ENCODE measurements around the gene TMEM143. TPM values are rescaled to one million over a fixed set of nuclear protein-coding genes. Genes with fewer than 3 reads are reported as not detected.

Gene TMEM143
- total RNA-seq, 2 donors from 2014 or later, result 14.5 to 16.1 TPM

DNA sequence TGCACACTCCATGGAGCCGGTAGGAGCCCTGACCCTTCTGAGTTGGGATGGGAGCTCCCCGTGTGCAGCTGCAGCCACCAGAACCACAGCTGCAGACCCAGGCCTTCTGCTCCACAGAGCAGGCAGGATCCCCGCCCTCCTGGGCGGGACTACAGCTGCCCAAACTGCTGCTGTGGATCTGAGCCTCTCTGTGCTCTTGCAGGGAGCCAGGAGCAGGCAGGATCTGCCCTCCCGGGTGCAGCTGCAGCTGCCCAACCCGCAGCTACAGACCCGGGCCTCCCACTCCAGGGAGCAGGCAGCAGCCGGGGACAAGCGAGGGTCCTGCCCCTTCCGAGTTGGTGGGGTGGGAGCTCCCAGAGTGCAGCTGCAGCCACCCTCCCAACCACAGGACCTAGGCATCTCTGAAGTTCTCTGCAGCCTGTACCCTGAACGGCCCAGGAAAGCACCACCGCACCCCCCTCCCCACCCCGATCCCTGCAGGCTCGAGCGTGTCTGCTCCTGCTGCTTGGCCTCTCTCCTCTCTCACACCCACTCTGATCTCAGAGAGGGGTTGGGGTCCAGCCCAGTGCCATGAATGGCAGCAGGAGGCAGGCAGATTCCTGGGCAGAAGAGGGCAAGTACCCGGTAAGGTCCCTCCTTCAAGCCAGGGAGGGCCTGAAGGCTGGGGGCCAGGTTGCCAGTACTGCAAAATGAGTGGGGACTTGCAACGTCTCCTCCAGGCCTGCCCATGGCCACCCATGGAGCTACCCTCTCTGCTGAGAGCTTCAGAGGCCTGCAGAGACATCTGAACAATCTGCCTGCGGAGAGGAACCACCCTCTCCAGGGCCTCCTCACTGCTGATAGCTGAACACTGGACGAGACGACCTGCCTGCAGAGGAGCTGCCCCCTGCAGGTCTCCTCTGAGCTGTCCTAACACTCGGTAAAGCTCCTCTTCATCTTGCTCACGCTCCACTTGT lies 54.8 kb downstream of the TMEM143 start:
- 40 to 71% methylated on average over 3 to 21 of the region's 22 CpGs for WGBS, 2 donors
- intact Hi-C loops (cut with DNase I), result no loop called here
- no peaks in the 10 kb centered on the region for H3K4me1 ChIP-seq
- TF ChIP-seq POLR2A (IDR thresholded peaks at IDR 0.05), result no peak
- TF ChIP-seq, protein P1, sequence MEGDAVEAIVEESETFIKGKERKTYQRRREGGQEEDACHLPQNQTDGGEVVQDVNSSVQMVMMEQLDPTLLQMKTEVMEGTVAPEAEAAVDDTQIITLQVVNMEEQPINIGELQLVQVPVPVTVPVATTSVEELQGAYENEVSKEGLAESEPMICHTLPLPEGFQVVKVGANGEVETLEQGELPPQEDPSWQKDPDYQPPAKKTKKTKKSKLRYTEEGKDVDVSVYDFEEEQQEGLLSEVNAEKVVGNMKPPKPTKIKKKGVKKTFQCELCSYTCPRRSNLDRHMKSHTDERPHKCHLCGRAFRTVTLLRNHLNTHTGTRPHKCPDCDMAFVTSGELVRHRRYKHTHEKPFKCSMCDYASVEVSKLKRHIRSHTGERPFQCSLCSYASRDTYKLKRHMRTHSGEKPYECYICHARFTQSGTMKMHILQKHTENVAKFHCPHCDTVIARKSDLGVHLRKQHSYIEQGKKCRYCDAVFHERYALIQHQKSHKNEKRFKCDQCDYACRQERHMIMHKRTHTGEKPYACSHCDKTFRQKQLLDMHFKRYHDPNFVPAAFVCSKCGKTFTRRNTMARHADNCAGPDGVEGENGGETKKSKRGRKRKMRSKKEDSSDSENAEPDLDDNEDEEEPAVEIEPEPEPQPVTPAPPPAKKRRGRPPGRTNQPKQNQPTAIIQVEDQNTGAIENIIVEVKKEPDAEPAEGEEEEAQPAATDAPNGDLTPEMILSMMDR (IDR thresholded peaks at IDR 0.05), result no peak
- no peaks in the 10 kb centered on the region for H3K9me3 ChIP-seq
- no peak overlapping the region for H3K4me3 ChIP-seq
- H3K27ac ChIP-seq, result no peak overlapping the region
- H3K27me3 ChIP-seq, result no peaks in the 10 kb centered on the region
- no peaks in the 10 kb centered on the region for H3K36me3 ChIP-seq (replicated peaks in 1 of 2; ENCODE audit: insufficient read depth in 1 of 2, low read depth in 2 of 2)
- DNase-seq, result no peak
- no peak for ATAC-seq

DNA sequence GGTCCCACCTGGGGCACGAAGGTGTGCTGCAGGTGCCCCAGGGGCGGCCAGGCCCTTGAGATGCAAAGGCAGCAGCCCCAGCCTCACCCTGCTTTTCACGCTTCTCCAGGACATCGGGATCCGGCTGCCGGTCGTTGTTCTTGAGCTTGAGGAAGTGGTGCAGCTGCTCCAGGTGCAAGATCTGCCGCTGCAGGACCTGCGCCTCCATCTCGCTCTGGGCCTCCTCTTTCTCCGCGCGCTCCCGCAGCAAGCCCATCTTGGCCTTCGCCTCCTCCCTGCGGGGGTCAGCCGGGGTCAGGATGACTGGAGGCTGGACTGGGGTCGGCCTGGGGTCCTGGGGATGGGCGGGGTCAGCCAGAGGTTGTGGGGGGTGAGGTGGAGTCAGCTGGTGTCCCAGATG lies 59.9 kb downstream of the TMEM143 start:
- intact Hi-C loops (cut with DNase I), result no loop called here
- WGBS, 2 donors, result 77 to 81% methylated on average over 10 to 19 of the region's 19 CpGs
- Histone ChIP-seq H3K27ac (no peak overlapping the region), H3K36me3 (replicated peaks in 1 of 2; ENCODE audit: insufficient read depth in 1 of 2, low read depth in 2 of 2) (no peaks in the 10 kb centered on the region), H3K9me3 (no peaks in the 10 kb centered on the region), H3K4me1 (no peaks in the 10 kb centered on the region), H3K4me3 (no peak overlapping the region), H3K27me3 (no peaks in the 10 kb centered on the region)
- DNase-seq (no peak), ATAC-seq (no peak)
- TF ChIP-seq, protein P1 (IDR thresholded peaks at IDR 0.05), result no peak
- no peak for TF ChIP-seq POLR2A (IDR thresholded peaks at IDR 0.05)

DNA sequence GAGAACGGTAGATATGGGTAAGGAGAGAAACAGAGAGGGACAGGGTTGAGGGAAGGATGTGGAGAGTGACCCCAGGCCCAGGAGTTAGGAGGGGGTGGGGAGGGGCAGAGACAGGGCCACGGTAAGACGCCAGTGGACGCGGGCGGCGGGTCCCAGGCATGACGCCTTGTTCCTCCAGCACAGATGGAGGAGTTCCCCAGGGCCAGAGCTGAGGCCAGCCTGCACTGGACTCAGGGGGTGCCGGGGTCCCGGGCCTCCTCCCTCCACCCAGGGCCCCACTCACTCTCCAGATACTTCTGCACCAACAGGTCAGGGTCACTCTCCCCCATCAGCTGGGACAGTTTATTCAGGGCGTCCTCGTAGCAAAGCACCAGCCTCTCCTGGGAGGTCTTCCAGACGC lies 60.4 kb downstream of the TMEM143 start:
- Histone ChIP-seq H3K9me3 (no peaks in the 10 kb centered on the region), H3K4me3 (no peak overlapping the region), H3K27ac (no peak overlapping the region), H3K36me3 (replicated peaks in 1 of 2; ENCODE audit: insufficient read depth in 1 of 2, low read depth in 2 of 2) (no peaks in the 10 kb centered on the region), H3K4me1 (no peaks in the 10 kb centered on the region), H3K27me3 (no peaks in the 10 kb centered on the region)
- TF ChIP-seq, protein P1 (IDR thresholded peaks at IDR 0.05), result no peak
- no peak for TF ChIP-seq POLR2A (IDR thresholded peaks at IDR 0.05)
- ATAC-seq (no peak), DNase-seq (no peak)
- intact Hi-C loops (cut with DNase I), result no loop called here
- WGBS, 2 donors, result 75 to 77% methylated on average over 8 to 11 of the region's 13 CpGs

DNA sequence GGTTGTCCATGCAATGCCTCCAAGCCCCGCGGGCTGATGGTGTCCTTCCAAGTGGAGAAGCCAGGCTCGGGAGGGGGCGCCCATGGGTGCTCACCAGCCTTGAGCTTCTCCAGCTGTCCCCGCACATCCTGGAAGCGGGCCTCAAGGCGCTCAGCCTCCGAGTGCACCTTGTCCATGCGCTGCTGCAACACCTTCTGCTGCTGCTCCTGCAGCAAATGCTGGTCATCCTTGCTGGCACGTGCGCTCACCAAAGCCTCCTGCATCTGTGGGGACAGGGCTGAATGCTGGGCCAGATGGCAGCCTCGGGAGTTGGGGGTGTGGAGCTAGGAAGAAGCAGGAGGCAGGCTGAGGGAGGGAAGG lies 61.2 kb downstream of the TMEM143 start:
- DNase-seq, result no peak
- Histone ChIP-seq H3K4me3 (no peak overlapping the region), H3K27ac (no peak overlapping the region), H3K4me1 (no peaks in the 10 kb centered on the region), H3K27me3 (no peaks in the 10 kb centered on the region), H3K36me3 (replicated peaks in 1 of 2; ENCODE audit: insufficient read depth in 1 of 2, low read depth in 2 of 2) (no peaks in the 10 kb centered on the region), H3K9me3 (no peaks in the 10 kb centered on the region)
- ATAC-seq, result no peak
- intact Hi-C loops (cut with DNase I), result no loop called here
- TF ChIP-seq POLR2A (IDR thresholded peaks at IDR 0.05), result no peak
- TF ChIP-seq, protein P1 (IDR thresholded peaks at IDR 0.05), result no peak
- 80 to 86% methylated on average over 11 to 12 of the region's 12 CpGs for WGBS, 2 donors

Data from body of pancreas (tissue), 4 donors.